Urinary bladder (tissue), 4 donors: ENCODE results near the gene FBLN5. TPM values are rescaled to one million over a fixed set of nuclear protein-coding genes. Genes with fewer than 3 reads are reported as not detected.
"Not testable (repeated sequence)": the region's sequence is repeated elsewhere in the genome, so short reads cannot be mapped to it uniquely, and the experiment has no call there.

ENCODE experiments used
- DNase-seq: peaks from one replicate; pipeline ENCODE4 v3.0.0-alpha.2; 2015; ENCODE audit errors: extremely low spot score
- H3K27ac ChIP-seq: one replicate; pipeline ENCODE4 v1.5.1; 2013; ENCODE audit warnings: low read depth, mild to moderate bottlenecking, moderate library complexity
- H3K36me3 ChIP-seq: one replicate; pipeline ENCODE4 v1.6.1; 2013; ENCODE audit warnings: mild to moderate bottlenecking, moderate library complexity; ENCODE audit not compliant: insufficient read depth
- H3K4me1 ChIP-seq: one replicate; pipeline ENCODE4 v1.6.1; 2013; ENCODE audit warnings: mild to moderate bottlenecking, moderate library complexity; ENCODE audit not compliant: insufficient read depth
- H3K4me3 ChIP-seq: one replicate; pipeline ENCODE4 v1.5.1; 2013; ENCODE audit warnings: low read depth, low read length
- WGBS: extraction: QIAGEN DNeasy Blood & Tissue Kit; methylation state at CpG from one replicate; pipeline ENCODE4 v1.1.7; 2013; 5-methylcytosine and 5-hydroxymethylcytosine counted together
- polyA plus RNA-seq: library from polyadenylated mRNA; stranded (reverse); fragments of 200-250 nt; gene quantifications from one replicate; pipeline ENCODE4 v1.2.3, GENCODE V29; 2013
- total RNA-seq: library from RNA; depleted of rRNA; stranded (reverse); fragments of >200 nt; gene quantifications from one replicate; pipeline ENCODE4 v1.2.3, GENCODE V29; 2014
- donor health status: healthy with polysubstance abuse.
- donor health status: healthy.

Gene FBLN5
- total and polyA plus RNA-seq, 2 donors, result 71.3 to 219 TPM

- Histone ChIP-seq H3K27ac (no peak overlapping the region), H3K4me1 (no peaks in the 10 kb centered on the region), H3K4me3 (no peak overlapping the region), H3K36me3 (no peaks in the 10 kb centered on the region)
- DNase-seq, result no peak
- WGBS, result 98% methylated on average over 5 of the region's 5 CpGs
These were observed 69.2 kb downstream of the FBLN5 start for GRCh38 chr14:91878274-91878673.

GRCh38 chr14:91877376-91877915 lies 70.0 kb downstream of the FBLN5 start:
- Histone ChIP-seq H3K27ac (no peak overlapping the region), H3K36me3 (no peaks in the 10 kb centered on the region), H3K4me3 (no peak overlapping the region), H3K4me1 (no peaks in the 10 kb centered on the region)
- no peak for DNase-seq
- WGBS, result 83% methylated on average over 13 of the region's 13 CpGs

- Histone ChIP-seq H3K27ac (no peak overlapping the region), H3K4me1 (no peaks in the 10 kb centered on the region), H3K4me3 (no peak overlapping the region), H3K36me3 (no peaks in the 10 kb centered on the region)
- 90% methylated on average over 6 of the region's 6 CpGs for WGBS
- no peak for DNase-seq
These were observed 71.0 kb downstream of the FBLN5 start for GRCh38 chr14:91876492-91876891.

- Histone ChIP-seq H3K4me1 (no peaks in the 10 kb centered on the region), H3K27ac (no peak overlapping the region), H3K36me3 (no peaks in the 10 kb centered on the region), H3K4me3 (no peak overlapping the region)
- DNase-seq, result no peak
- WGBS, result 82% methylated on average over 9 of the region's 9 CpGs
These were observed 71.8 kb downstream of the FBLN5 start for GRCh38 chr14:91875525-91876286.

- 77% methylated on average over 15 of the region's 15 CpGs for WGBS
- Histone ChIP-seq H3K27ac (no peak overlapping the region), H3K4me1 (no peaks in the 10 kb centered on the region), H3K36me3 (no peaks in the 10 kb centered on the region), H3K4me3 (no peak overlapping the region)
- no peak for DNase-seq
These were observed 73.8 kb downstream of the FBLN5 start for GRCh38 chr14:91873471-91874415.

GRCh38 chr14:91872517-91873470 lies 74.7 kb downstream of the FBLN5 start:
- no peaks in the 10 kb centered on the region for H3K4me1 ChIP-seq
- WGBS, result 69% methylated on average over 15 of the region's 15 CpGs
- no peak overlapping the region for H3K4me3 ChIP-seq
- no peaks in the 10 kb centered on the region for H3K36me3 ChIP-seq
- no peak for DNase-seq
- H3K27ac ChIP-seq, result peak overlapping the region; percentile 48

- Histone ChIP-seq H3K27ac (no peak overlapping the region), H3K4me1 (no peaks in the 10 kb centered on the region), H3K4me3 (no peak overlapping the region), H3K36me3 (no peaks in the 10 kb centered on the region)
- WGBS, result 53% methylated on average over 3 of the region's 3 CpGs
- no peak for DNase-seq
These were observed 75.4 kb downstream of the FBLN5 start for GRCh38 chr14:91872011-91872501.

- not testable (repeated sequence) for H3K36me3 ChIP-seq, H3K27ac ChIP-seq, DNase-seq, H3K4me3 ChIP-seq, H3K4me1 ChIP-seq
- WGBS, result 72% methylated on average over 4 of the region's 4 CpGs
These were observed 76.1 kb downstream of the FBLN5 start for GRCh38 chr14:91871401-91871800.

- H3K4me3 ChIP-seq, result no peak overlapping the region
- 41% methylated on average over 2 of the region's 2 CpGs for WGBS
- H3K4me1 ChIP-seq, result no peaks in the 10 kb centered on the region
- no peaks in the 10 kb centered on the region for H3K36me3 ChIP-seq
- no peak for DNase-seq
- no peak overlapping the region for H3K27ac ChIP-seq
These were observed 76.6 kb downstream of the FBLN5 start for GRCh38 chr14:91870890-91871289.

- no peaks in the 10 kb centered on the region for H3K4me1 ChIP-seq
- DNase-seq, result no peak
- H3K36me3 ChIP-seq, result no peaks in the 10 kb centered on the region
- H3K27ac ChIP-seq, result peak overlapping the region; percentile 31
- no peak overlapping the region for H3K4me3 ChIP-seq
- 74% methylated on average over 16 of the region's 16 CpGs for WGBS
These were observed 77.5 kb downstream of the FBLN5 start for GRCh38 chr14:91870001-91870400.

- 74% methylated on average over 8 of the region's 8 CpGs for WGBS
- H3K27ac ChIP-seq, result no peak overlapping the region
- no peak overlapping the region for H3K4me3 ChIP-seq
- H3K4me1 ChIP-seq, result no peaks in the 10 kb centered on the region
- no peaks in the 10 kb centered on the region for H3K36me3 ChIP-seq
- no peak for DNase-seq
These were observed 77.9 kb downstream of the FBLN5 start for GRCh38 chr14:91869556-91869955.

- H3K36me3 ChIP-seq, result no peaks in the 10 kb centered on the region
- no peak within 1 kb of the TSS for H3K27ac ChIP-seq
- H3K4me1 ChIP-seq, result no peaks in the 10 kb centered on the region
- no peak for DNase-seq
- peak within 1 kb of the TSS; percentile 8 for H3K4me3 ChIP-seq
- WGBS, result 85% methylated on average over 10 of the region's 10 CpGs
These were observed 80.0 kb downstream of the FBLN5 start, which contains the start of gene TC2N for GRCh38 chr14:91867316-91867988. Gene TC2N (minus strand): TSS chr14:91867536. CDS start chr14:91813769, 53,767 bp downstream.
